Lower leg skin (tissue), 3 donors: ENCODE results near the gene B4GALNT3.

Source experiments
- CTCF ChIP-seq, 3 donors: fragments of 450-650 bp; IDR thresholded peaks; one replicate each; pipeline ENCODE4 v1.5.1; 2016; ENCODE audit warnings: antibody characterized with exemption in 3 of 3, mild to moderate bottlenecking in 3 of 3, moderate library complexity in 2 of 3
- POLR2A ChIP-seq, 2 donors: fragments of 450-650 bp; IDR thresholded peaks; one replicate each; pipeline ENCODE4 v1.6.1; 2016 to 2017; ENCODE audit warnings: antibody characterized with exemption in 2 of 2, mild to moderate bottlenecking in 1 of 2, moderate library complexity in 1 of 2

GRCh38 chr12:590206-590750 is 130.5 kb downstream of the B4GALNT3 start:
- TF ChIP-seq POLR2A (IDR thresholded peaks at IDR 0.05): no peak
- TF ChIP-seq CTCF (IDR thresholded peaks at IDR 0.05): no peak
